Measurements from ENCODE around the gene SLC26A3. TPM values are rescaled to one million over a fixed set of nuclear protein-coding genes. Genes with fewer than 3 reads are reported as not detected.

SLC26A3 gene
- total RNA-seq, 1 experiment from 2014 or later = not detected

DNA sequence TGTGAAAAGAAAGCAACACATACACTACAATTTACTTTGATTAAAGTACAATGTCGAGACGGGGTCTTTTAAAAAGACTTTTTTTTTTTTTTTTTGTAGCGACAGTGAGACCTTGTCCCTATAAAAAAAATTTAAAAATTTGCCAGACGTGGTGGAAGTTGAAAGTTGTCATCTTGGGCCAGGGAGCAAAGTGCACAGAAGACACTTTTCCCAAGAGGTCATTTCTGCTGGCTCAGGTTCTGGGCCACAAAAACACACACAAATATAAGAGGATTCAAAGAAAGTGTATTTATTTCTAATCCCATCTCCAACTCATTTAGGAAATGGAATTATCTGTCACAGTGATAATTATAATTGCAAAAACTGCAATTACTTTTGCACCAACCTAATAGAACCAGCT, 24.7 kb downstream of the SLC26A3 start:
- TF ChIP-seq, protein P1, sequence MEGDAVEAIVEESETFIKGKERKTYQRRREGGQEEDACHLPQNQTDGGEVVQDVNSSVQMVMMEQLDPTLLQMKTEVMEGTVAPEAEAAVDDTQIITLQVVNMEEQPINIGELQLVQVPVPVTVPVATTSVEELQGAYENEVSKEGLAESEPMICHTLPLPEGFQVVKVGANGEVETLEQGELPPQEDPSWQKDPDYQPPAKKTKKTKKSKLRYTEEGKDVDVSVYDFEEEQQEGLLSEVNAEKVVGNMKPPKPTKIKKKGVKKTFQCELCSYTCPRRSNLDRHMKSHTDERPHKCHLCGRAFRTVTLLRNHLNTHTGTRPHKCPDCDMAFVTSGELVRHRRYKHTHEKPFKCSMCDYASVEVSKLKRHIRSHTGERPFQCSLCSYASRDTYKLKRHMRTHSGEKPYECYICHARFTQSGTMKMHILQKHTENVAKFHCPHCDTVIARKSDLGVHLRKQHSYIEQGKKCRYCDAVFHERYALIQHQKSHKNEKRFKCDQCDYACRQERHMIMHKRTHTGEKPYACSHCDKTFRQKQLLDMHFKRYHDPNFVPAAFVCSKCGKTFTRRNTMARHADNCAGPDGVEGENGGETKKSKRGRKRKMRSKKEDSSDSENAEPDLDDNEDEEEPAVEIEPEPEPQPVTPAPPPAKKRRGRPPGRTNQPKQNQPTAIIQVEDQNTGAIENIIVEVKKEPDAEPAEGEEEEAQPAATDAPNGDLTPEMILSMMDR (conservative IDR thresholded peaks at IDR 0.05) = no peak

More for the DNA sequence above, 24.7 kb downstream of the SLC26A3 start:
- Histone ChIP-seq H3K79me1 (ENCODE audit: insufficient read depth, low read depth, low read length, poor library complexity, severe bottlenecking) (no peaks in the 10 kb centered on the region), H3K23ac (ENCODE audit: insufficient read length, low read depth, low read length) (no peak overlapping the region), H4K8ac (replicated peaks; ENCODE audit: insufficient read length, low read depth, low read length) (no peak overlapping the region), H3K9ac (ENCODE audit: extremely low read depth, insufficient read length, low read length) (no peak overlapping the region), H3K9me3 (ENCODE audit: control insufficient read depth, low read depth, low read length) (no peaks in the 10 kb centered on the region), H3K4me1 (ENCODE audit: insufficient read depth, low read length) (no peaks in the 10 kb centered on the region), H2BK20ac (ENCODE audit: low read depth, low read length, poor library complexity, severe bottlenecking) (no peak overlapping the region), H2AFZ (ENCODE audit: low read length) (no peak overlapping the region), H3K79me2 (ENCODE audit: insufficient read depth, low read length) (no peaks in the 10 kb centered on the region), H2BK120ac (ENCODE audit: low read depth, low read length, poor library complexity, severe bottlenecking) (no peak overlapping the region), H2BK12ac (ENCODE audit: insufficient read length, low read depth, low read length) (no peak overlapping the region), H3K23me2 (ENCODE audit: insufficient read length, low read depth, low read length, poor library complexity, severe bottlenecking) (no peaks in the 10 kb centered on the region), H3K4ac (ENCODE audit: low read depth, low read length) (no peak overlapping the region), H4K5ac (ENCODE audit: insufficient read length, low read depth, low read length) (no peak overlapping the region), H3K56ac (ENCODE audit: insufficient read length, low read depth, low read length) (no peak overlapping the region), H3K14ac (ENCODE audit: insufficient read depth, low read length) (no peak overlapping the region), H3K27ac (ENCODE audit: insufficient read length, low read depth, low read length) (no peak overlapping the region), H3K4me2 (ENCODE audit: insufficient read depth, insufficient read length, low read length) (no peak overlapping the region), H2BK15ac (ENCODE audit: low read depth, low read length) (no peak overlapping the region), H3T11ph (ENCODE audit: low read length) (no peak overlapping the region), H4K91ac (ENCODE audit: insufficient read length, low read depth, low read length) (no peak overlapping the region), H2BK5ac (ENCODE audit: insufficient read length, low read length) (no peak overlapping the region), H4K20me1 (ENCODE audit: control insufficient read depth, insufficient read depth, insufficient read length) (no peaks in the 10 kb centered on the region), H3K18ac (ENCODE audit: insufficient read length, low read depth, low read length) (no peak overlapping the region), H2AK5ac (ENCODE audit: insufficient read length, low read length) (no peak overlapping the region), H3K27me3 (ENCODE audit: insufficient read depth, low read length) (no peaks in the 10 kb centered on the region)
- Mint-ChIP-seq H3K27me3 (ENCODE audit: low read depth) (no peaks in the 10 kb centered on the region), H3K4me1 (no peaks in the 10 kb centered on the region), H3K27ac (no peak overlapping the region), H3K4me3 (no peak overlapping the region), H3K9me3 (no peaks in the 10 kb centered on the region), H3K36me3 (ENCODE audit: insufficient read depth in 1 of 3, low read depth in 3 of 3) (no peaks in the 10 kb centered on the region)
- WGBS (ENCODE audit: extremely low coverage, insufficient read length, low lambda C conversion rate) = no CpG with 5 or more reads among the region's 4 CpGs
- no peak for DNase-seq

Measured in H9 (cell line).